ENCODE results near the gene ZNF160. TPM values are rescaled to one million over a fixed set of nuclear protein-coding genes. Genes with fewer than 3 reads are reported as not detected.

ZNF160 gene
- total RNA-seq: 10 to 100 TPM; 48.0 to 50.0 TPM

DNA sequence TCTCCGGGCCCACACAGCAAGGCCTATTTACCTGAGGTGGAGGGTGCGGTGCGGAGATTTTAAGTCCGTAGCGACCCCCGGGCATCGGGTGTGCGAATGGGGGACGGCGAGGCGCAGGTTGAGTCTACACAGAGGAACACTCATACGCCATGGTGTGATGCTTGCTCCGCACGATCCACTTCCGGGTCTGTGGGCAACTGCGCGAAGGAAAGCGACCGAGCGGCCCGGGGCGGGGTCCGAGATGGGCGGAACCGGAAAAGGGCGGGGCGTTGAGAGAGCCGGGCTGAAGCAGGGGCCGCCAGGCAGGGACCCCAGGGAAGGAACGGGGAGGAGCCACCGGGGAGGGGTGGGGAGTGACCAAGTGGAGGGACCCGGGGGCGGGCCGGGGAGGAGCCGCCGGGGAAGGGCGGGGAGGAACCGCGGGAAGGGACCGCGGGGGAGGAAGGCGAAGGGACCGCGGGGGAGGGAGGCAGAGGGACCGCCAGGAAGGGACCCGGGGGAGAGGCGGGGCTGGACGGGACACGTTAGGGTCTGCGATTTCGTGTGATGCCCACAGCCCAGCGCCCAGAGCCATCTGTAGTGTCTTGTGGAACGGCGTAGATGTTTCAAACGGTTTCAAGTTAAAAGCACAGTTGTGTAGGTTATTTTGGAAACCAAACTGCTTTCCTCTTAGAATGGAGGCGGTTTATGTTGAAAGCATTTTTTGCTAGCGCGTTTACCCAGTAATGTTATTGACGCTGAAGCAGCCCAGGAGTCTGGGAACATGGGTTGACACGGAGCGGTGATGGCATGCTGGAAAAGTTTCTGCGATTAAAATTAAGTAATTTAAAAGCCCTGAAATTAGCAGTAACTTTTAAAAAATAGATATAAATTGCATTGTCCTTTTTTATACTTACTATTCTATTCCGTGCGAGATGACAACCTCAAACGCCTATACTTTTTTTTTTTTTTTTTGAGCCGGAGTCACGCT lies at the start of gene ZNF160:
ZNF160 (minus strand) TSS at position 189 of the 970 bp plus-strand sequence. CDS start 17,146 bp downstream, outside the sequence.
- peak within 1 kb of the TSS; percentile 92 for H3K4me3 Mint-ChIP-seq
- H3K36me3 Mint-ChIP-seq (ENCODE audit: low read depth): peaks cover 42% of the 10 kb centered on the region
- ChIA-PET POLR2A (interaction anchor here (0.7 kb wide), 1 partner anchor 142 kb away, joined by 3 read pairs; no protein-coding TSS in a partner anchor), CTCF (no interaction called here)
- intact Hi-C loops (cut with micrococcal nuclease): no loop called here
- DNase-seq (peak; percentile 99), ATAC-seq (peak; percentile 97)
- H3K4me1 Mint-ChIP-seq (ENCODE audit: low read depth): peaks cover 27% of the 10 kb centered on the region
- TF ChIP-seq, protein P1, sequence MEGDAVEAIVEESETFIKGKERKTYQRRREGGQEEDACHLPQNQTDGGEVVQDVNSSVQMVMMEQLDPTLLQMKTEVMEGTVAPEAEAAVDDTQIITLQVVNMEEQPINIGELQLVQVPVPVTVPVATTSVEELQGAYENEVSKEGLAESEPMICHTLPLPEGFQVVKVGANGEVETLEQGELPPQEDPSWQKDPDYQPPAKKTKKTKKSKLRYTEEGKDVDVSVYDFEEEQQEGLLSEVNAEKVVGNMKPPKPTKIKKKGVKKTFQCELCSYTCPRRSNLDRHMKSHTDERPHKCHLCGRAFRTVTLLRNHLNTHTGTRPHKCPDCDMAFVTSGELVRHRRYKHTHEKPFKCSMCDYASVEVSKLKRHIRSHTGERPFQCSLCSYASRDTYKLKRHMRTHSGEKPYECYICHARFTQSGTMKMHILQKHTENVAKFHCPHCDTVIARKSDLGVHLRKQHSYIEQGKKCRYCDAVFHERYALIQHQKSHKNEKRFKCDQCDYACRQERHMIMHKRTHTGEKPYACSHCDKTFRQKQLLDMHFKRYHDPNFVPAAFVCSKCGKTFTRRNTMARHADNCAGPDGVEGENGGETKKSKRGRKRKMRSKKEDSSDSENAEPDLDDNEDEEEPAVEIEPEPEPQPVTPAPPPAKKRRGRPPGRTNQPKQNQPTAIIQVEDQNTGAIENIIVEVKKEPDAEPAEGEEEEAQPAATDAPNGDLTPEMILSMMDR (IDR thresholded peaks at IDR 0.05): no peak
- no peaks in the 10 kb centered on the region for H3K27me3 Mint-ChIP-seq
- H3K27ac Mint-ChIP-seq: peak within 1 kb of the TSS; percentile 93
- peaks cover 11% of the 10 kb centered on the region for H3K9me3 Mint-ChIP-seq

DNA sequence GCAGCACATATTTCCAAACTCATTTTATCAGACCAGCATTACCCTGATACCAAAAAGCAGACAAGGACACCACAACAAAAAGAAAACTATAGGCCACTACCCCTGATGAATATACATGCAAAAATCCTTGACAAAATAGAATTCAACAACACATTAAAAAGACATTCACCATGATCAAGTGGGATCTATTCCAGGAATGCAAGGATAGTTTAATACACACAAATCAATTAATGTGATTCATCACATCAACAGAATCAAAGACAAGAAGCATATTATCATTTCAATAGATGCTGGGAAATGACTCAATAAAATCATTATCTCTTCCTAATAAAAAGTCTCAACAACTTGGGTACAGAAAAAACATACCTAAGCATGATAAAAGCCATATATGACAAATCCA lies 44.4 kb upstream of the ZNF160 start:
- intact Hi-C loops (cut with micrococcal nuclease): no loop called here
- Mint-ChIP-seq H3K27me3 (no peaks in the 10 kb centered on the region), H3K36me3 (ENCODE audit: low read depth) (peaks cover 86% of the 10 kb centered on the region), H3K4me3 (no peak overlapping the region), H3K4me1 (ENCODE audit: low read depth) (no peaks in the 10 kb centered on the region), H3K9me3 (peaks cover 58% of the 10 kb centered on the region), H3K27ac (no peak overlapping the region)
- ATAC-seq (no peak), DNase-seq (no peak)
- TF ChIP-seq, protein P1 (IDR thresholded peaks at IDR 0.05): no peak
- ChIA-PET POLR2A (no interaction called here), CTCF (no interaction called here)

DNA sequence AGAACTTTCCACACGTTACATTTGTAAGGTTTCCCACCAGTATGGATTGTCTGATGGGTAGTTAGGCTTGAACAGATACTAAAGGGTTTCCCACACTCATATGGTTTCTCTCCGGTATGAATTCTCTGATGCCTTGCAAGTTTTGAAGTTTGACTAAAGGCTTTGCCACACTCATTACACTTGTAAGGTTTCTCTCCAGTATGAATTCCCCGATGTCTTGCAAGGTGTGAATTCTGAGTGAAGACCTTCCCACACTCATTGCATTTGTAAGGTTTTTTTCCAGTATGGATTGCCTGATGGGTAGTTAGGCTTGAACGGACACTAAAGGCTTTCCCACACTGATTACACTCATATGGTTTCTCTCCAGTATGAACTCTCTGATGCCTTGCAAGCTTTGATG lies 37.1 kb upstream of the ZNF160 start:
- intact Hi-C loops (cut with micrococcal nuclease): no loop called here
- Mint-ChIP-seq H3K27me3 (no peaks in the 10 kb centered on the region), H3K36me3 (ENCODE audit: low read depth) (peaks cover 68% of the 10 kb centered on the region), H3K4me1 (ENCODE audit: low read depth) (no peaks in the 10 kb centered on the region), H3K4me3 (no peak overlapping the region), H3K9me3 (peaks cover 62% of the 10 kb centered on the region), H3K27ac (no peak overlapping the region)
- TF ChIP-seq, protein P1 (IDR thresholded peaks at IDR 0.05): no peak
- ChIA-PET POLR2A (no interaction called here), CTCF (no interaction called here)
- DNase-seq (no peak), ATAC-seq (no peak)

DNA sequence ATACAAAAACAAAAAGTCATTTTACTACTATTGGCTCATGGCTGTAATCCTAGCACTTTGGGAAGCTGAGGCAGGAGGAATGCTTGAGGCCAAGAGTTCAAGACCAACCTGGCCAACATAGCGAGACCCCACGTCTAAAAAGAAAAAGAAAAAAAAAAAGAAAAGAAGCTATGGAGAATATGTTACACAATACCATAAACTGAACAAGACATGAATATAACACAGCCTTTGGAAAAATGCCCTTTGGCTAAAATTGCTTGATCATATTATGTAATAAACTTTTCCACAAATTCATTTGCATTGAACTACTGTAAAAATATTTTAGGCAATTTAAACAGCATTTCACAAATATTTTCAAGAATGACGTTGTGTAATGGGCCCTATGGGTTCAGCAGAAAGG lies 33.2 kb upstream of the ZNF160 start:
- Mint-ChIP-seq H3K36me3 (ENCODE audit: low read depth) (peaks cover 43% of the 10 kb centered on the region), H3K4me1 (ENCODE audit: low read depth) (peaks cover 8% of the 10 kb centered on the region), H3K27ac (no peak overlapping the region), H3K4me3 (no peak overlapping the region), H3K9me3 (peaks cover 60% of the 10 kb centered on the region), H3K27me3 (no peaks in the 10 kb centered on the region)
- TF ChIP-seq, protein P1 (IDR thresholded peaks at IDR 0.05): no peak
- CTCF ChIA-PET: no interaction called here
- intact Hi-C loops (cut with micrococcal nuclease): no loop called here
- ATAC-seq (no peak), DNase-seq (no peak)
- POLR2A ChIA-PET: interaction anchor here (1.0 kb wide), 1 partner anchor 40 kb away, joined by 3 read pairs; no protein-coding TSS in a partner anchor

Data from activated CD8-positive, alpha-beta T cell treated with anti-CD3 and anti-CD28 coated beads for 36 hours (primary cell).